Omental fat pad (tissue), 4 donors: ENCODE measurements around the gene PDE3A. TPM values are rescaled to one million over a fixed set of nuclear protein-coding genes. Genes with fewer than 3 reads are reported as not detected.

Source experiments
- ATAC-seq: fragments of 150-250 bp; one replicate; pipeline ENCODE4 v1.9.1; 2016; ENCODE audit warnings: mild to moderate bottlenecking, moderate library complexity; ENCODE audit not compliant: low FRiP score
- DNase-seq: peaks from one replicate; pipeline ENCODE4 v3.0.0-alpha.2; 2019; ENCODE audit warnings: low spot score
- total RNA-seq, 4 donors: library from RNA; depleted of rRNA; stranded (reverse); fragments of >200 nt; gene quantifications; one replicate each; pipeline ENCODE4 v1.1.0, GENCODE V29; 2016
- TF ChIP-seq, protein P1 (sequence below), 3 donors: fragments of 450-650 bp; IDR thresholded peaks; one replicate each; pipeline ENCODE4 v1.5.1; 2016 to 2017; ENCODE audit warnings: antibody characterized with exemption in 3 of 3, mild to moderate bottlenecking in 3 of 3, moderate library complexity in 2 of 3

The PDE3A gene
- total RNA-seq, 4 donors from 2014 or later = 10.9 to 18.6 (median 13.7) TPM

DNA sequence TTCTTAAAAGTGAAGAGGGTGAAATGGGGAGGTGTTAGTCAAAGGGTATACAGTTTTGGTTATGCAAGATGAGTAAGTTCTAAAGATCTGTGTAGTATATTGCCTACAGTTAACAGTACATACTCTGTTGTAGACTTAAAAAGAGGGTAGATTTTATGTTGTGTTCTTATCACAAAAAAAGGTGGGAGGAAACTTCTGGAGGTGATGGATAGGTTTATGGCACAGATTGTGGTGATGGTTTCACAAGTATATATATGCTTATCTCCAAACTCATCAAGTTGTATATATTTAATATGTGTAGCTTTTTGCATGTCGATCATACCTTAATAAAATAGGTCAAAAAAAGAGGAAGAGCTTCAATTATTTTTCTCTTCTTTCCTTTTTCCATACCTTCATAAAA is 64.0 kb downstream of the PDE3A start:
- TF ChIP-seq, protein P1, sequence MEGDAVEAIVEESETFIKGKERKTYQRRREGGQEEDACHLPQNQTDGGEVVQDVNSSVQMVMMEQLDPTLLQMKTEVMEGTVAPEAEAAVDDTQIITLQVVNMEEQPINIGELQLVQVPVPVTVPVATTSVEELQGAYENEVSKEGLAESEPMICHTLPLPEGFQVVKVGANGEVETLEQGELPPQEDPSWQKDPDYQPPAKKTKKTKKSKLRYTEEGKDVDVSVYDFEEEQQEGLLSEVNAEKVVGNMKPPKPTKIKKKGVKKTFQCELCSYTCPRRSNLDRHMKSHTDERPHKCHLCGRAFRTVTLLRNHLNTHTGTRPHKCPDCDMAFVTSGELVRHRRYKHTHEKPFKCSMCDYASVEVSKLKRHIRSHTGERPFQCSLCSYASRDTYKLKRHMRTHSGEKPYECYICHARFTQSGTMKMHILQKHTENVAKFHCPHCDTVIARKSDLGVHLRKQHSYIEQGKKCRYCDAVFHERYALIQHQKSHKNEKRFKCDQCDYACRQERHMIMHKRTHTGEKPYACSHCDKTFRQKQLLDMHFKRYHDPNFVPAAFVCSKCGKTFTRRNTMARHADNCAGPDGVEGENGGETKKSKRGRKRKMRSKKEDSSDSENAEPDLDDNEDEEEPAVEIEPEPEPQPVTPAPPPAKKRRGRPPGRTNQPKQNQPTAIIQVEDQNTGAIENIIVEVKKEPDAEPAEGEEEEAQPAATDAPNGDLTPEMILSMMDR (IDR thresholded peaks at IDR 0.05) = no peak
- ATAC-seq = no peak

DNA sequence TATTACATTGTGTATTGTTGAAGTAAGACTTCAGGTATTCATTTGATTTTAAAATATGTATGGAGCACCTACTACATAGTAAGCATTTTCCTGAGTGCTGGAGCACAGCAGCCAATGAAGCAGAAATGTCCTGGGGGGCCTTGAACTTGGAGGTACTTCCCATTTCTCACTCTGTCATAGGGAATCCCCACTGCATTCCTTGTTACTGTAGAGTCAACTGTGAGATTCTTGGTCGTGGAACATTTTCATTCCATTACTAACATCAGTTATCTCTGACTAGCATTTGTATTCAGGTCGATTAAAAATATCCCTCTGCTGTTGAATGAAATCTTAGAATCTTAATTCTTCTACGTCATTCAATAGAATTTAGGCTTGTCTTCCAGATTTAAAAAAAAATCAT is 66.7 kb downstream of the PDE3A start:
- ATAC-seq (no peak), DNase-seq (no peak)
- TF ChIP-seq, protein P1 (IDR thresholded peaks at IDR 0.05) = no peak

More for the DNA sequence above, 64.0 kb downstream of the PDE3A start:
- no peak for DNase-seq

DNA sequence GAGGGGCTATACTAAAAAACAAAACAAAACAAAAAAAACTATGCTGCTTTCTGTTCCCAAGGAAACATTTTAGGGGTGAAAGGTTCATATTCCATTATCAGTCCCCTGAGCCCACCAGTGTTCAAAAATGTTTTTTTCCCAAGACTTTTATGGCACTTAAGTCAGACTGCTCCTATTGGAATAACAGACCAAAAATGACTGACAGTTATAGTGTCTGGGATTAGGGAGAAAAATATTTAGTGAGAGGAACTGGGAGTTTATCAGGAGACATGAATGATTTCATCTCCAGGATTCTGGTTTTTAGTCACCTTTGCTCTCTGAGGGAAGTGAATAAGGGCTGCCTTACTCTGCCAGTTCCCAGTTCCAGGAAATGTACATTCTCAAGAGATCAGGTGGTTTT is 68.0 kb downstream of the PDE3A start:
- TF ChIP-seq, protein P1 (IDR thresholded peaks at IDR 0.05) = no peak
- DNase-seq (no peak), ATAC-seq (no peak)

- DNase-seq = no peak
- no peak for ATAC-seq
- TF ChIP-seq, protein P1 (IDR thresholded peaks at IDR 0.05) = no peak
These were observed 70.0 kb downstream of the PDE3A start for GRCh38 chr12:20438299-20438779.

- ATAC-seq (no peak), DNase-seq (no peak)
- TF ChIP-seq, protein P1 (IDR thresholded peaks at IDR 0.05) = no peak
These were observed 71.3 kb downstream of the PDE3A start for GRCh38 chr12:20439626-20440025.

DNA sequence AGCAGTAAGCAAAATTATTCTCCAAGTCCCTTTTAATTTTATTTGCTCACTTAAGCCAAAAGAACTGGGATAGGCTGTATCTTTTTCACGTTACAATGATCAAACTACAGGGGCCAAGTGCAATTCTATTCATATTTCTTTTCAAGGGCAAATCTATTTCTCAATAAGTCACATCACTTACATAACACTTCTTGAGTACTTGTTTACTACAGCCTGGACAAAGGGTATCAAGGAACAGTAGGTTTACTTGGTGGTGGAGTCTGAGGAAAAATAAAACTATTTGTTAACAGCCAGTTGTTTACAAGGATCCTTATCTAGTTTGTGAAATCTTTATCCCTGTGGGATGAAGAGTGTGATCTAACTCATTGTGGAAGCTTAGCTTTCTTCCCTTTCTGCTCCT is 72.1 kb downstream of the PDE3A start:
- no peak for DNase-seq
- TF ChIP-seq, protein P1 (IDR thresholded peaks at IDR 0.05) = no peak
- no peak for ATAC-seq

GRCh38 chr12:20442322-20442721 is 74.0 kb downstream of the PDE3A start:
- ATAC-seq (no peak), DNase-seq (no peak)
- TF ChIP-seq, protein P1 (IDR thresholded peaks at IDR 0.05) = no peak
